Lower leg skin (tissue), 3 donors: ENCODE data around the gene SULT1E1.

Experiments
- POLR2A ChIP-seq, 2 donors: fragments of 450-650 bp; IDR thresholded peaks; one replicate each; pipeline ENCODE4 v1.6.1; 2016 to 2017; ENCODE audit warnings: antibody characterized with exemption in 2 of 2, mild to moderate bottlenecking in 1 of 2, moderate library complexity in 1 of 2
- TF ChIP-seq, protein P1 (sequence below), 3 donors: fragments of 450-650 bp; IDR thresholded peaks; one replicate each; pipeline ENCODE4 v1.5.1; 2016; ENCODE audit warnings: antibody characterized with exemption in 3 of 3, mild to moderate bottlenecking in 3 of 3, moderate library complexity in 2 of 3

DNA sequence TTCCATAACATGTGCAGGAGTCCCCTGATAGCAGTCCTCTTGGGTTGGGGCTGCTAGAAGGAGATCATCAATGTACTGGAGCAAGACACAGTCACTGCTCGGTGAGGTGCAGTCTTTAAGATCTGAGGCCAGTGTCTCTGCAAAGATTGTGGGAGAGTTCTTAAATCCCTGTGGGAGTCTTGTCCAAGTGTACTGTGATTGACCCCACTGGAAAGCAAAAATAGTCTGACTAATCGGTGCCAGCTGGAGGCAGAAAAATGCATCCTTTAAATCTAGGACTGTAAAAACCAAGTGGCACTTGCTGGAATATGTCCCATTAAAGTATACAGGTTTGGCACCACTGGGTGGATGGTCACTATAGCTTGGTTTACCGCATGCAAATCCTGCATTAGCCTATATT lies 31.1 kb downstream of the SULT1E1 start:
- TF ChIP-seq, protein P1, sequence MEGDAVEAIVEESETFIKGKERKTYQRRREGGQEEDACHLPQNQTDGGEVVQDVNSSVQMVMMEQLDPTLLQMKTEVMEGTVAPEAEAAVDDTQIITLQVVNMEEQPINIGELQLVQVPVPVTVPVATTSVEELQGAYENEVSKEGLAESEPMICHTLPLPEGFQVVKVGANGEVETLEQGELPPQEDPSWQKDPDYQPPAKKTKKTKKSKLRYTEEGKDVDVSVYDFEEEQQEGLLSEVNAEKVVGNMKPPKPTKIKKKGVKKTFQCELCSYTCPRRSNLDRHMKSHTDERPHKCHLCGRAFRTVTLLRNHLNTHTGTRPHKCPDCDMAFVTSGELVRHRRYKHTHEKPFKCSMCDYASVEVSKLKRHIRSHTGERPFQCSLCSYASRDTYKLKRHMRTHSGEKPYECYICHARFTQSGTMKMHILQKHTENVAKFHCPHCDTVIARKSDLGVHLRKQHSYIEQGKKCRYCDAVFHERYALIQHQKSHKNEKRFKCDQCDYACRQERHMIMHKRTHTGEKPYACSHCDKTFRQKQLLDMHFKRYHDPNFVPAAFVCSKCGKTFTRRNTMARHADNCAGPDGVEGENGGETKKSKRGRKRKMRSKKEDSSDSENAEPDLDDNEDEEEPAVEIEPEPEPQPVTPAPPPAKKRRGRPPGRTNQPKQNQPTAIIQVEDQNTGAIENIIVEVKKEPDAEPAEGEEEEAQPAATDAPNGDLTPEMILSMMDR (IDR thresholded peaks at IDR 0.05), result no peak
- no peak for TF ChIP-seq POLR2A (IDR thresholded peaks at IDR 0.05)
